K562 (cell line): ENCODE measurements around the gene CPED1. TPM values are rescaled to one million over a fixed set of nuclear protein-coding genes. Genes with fewer than 3 reads are reported as not detected.

Experiments used
- BMI1 ChIP-seq: fragments of 150-350 bp; IDR thresholded peaks from 2 replicates; pipeline ENCODE4 v1.6.1; 2014; ENCODE audit warnings: low read length
- FOXK1 ChIP-seq: sonication (generic); formaldehyde crosslinking; IDR thresholded peaks from 2 replicates; pipeline ENCODE4 v1.8.0; 2022; ENCODE audit warnings: missing genetic modification reagents, mild to moderate bottlenecking, borderline replicate concordance
- GTF2F1 ChIP-seq: IDR thresholded peaks from 2 replicates; pipeline ENCODE4 v1.6.1; 2011; ENCODE audit warnings: low read depth, low read length, improper control_type of control experiment
- MECOM ChIP-seq: fragments of 250-450 bp; sonication (Bioruptor Pico); IDR thresholded peaks from 2 replicates; pipeline ENCODE4 v1.8.0; 2022; ENCODE audit warnings: inconsistent platforms
- NFE2 ChIP-seq: IDR thresholded peaks from 2 replicates; pipeline ENCODE4 v1.6.1; 2014; ENCODE audit warnings: antibody characterized with exemption, low read depth
- PRMT5 ChIP-seq: sonication (generic); formaldehyde crosslinking; IDR thresholded peaks from 2 replicates; pipeline ENCODE4 v1.5.0; 2020; ENCODE audit warnings: missing genetic modification reagents
- PTTG1 ChIP-seq: fragments of 450-650 bp; IDR thresholded peaks from 2 replicates; pipeline ENCODE4 v1.6.1; 2016; ENCODE audit warnings: low read depth, mild to moderate bottlenecking, missing genetic modification characterization, missing compliant biosample characterization
- SNIP1 ChIP-seq: fragments of 450-650 bp; IDR thresholded peaks from 2 replicates; pipeline ENCODE4 v1.7.1; 2017; ENCODE audit warnings: low read depth, mild to moderate bottlenecking
- SP2 ChIP-seq: IDR thresholded peaks from 2 replicates; pipeline ENCODE4 v1.6.1; 2011; ENCODE audit warnings: mild to moderate bottlenecking, low read depth, low read length, moderate library complexity; ENCODE audit not compliant: poor library complexity, severe bottlenecking; ENCODE audit errors: extremely low read depth
- TCF7 ChIP-seq: sonication (generic); IDR thresholded peaks from 2 replicates; pipeline ENCODE4 v1.6.1; 2016; ENCODE audit warnings: antibody characterized with exemption, borderline replicate concordance
- ZNF41 ChIP-seq: fragments of 250-450 bp; sonication (Bioruptor Pico); conservative IDR thresholded peaks from 2 replicates; pipeline ENCODE4 v1.4.0; 2020; ENCODE audit warnings: mild to moderate bottlenecking
- ZNF668 ChIP-seq: fragments of 250-450 bp; sonication (Bioruptor Pico); IDR thresholded peaks from 2 replicates; pipeline ENCODE4 v1.8.0; 2022; ENCODE audit warnings: mild to moderate bottlenecking, inconsistent platforms
- polyA plus RNA-seq, 8 experiments: library from polyadenylated mRNA; depleted of rRNA in 4 of 8; stranded (reverse) in 5 of 8; unstranded in 3 of 8; fragments of >200 nt; fragmentation: Nextera tagmentation in 2 of 8; fragmentation: Illumina TruSeq in 1 of 8; extraction: Ambion mirVana in 2 of 8; extraction: Trizol in 1 of 8; gene quantifications; 2 replicates each; pipeline versions ENCODE4 v1.2.1 to v1.2.3, GENCODE V29; 2011 to 2014; ENCODE audit warnings: inconsistent platforms in 1 of 8, missing spikeins in 1 of 8
- total RNA-seq, 7 experiments: library from RNA; depleted of rRNA in 6 of 7; stranded (reverse); fragments of >200 nt in 6 of 7; fragmentation: Illumina TruSeq in 2 of 7; extraction: Trizol in 2 of 7; gene quantifications; 2 replicates each; pipeline versions ENCODE4 v1.2.1 to v1.2.3, GENCODE V29; 2011 to 2021; ENCODE audit warnings: low replicate concordance in 1 of 7
- TF ChIP-seq, protein P1 (sequence below): sonication (generic); formaldehyde crosslinking; IDR thresholded peaks from 2 replicates; pipeline ENCODE4 v1.5.0; 2020; ENCODE audit warnings: missing genetic modification reagents
- TF ChIP-seq, protein P2 (sequence below): sonication (generic); formaldehyde crosslinking; IDR thresholded peaks from 2 replicates; pipeline ENCODE4 v1.8.1; 2023; ENCODE audit warnings: mild to moderate bottlenecking, missing genetic modification reagents
- TF ChIP-seq, protein P3 (sequence below): sonication (generic); formaldehyde crosslinking; IDR thresholded peaks from 2 replicates; pipeline ENCODE4 v1.8.1; 2023; ENCODE audit warnings: missing genetic modification reagents, mild to moderate bottlenecking, borderline replicate concordance
- TF ChIP-seq, protein P4 (sequence below): fragments of 150-350 bp; IDR thresholded peaks from 2 replicates; pipeline ENCODE4 v1.6.1; 2014; ENCODE audit warnings: low read depth, mild to moderate bottlenecking, low read length, borderline replicate concordance

CPED1 gene
- total and polyA plus RNA-seq, 9 of the 15 experiments (the other 6 are each of a cell fraction or from before 2014, with no cell fraction given) = 195 to 393 (median 290) TPM

DNA sequence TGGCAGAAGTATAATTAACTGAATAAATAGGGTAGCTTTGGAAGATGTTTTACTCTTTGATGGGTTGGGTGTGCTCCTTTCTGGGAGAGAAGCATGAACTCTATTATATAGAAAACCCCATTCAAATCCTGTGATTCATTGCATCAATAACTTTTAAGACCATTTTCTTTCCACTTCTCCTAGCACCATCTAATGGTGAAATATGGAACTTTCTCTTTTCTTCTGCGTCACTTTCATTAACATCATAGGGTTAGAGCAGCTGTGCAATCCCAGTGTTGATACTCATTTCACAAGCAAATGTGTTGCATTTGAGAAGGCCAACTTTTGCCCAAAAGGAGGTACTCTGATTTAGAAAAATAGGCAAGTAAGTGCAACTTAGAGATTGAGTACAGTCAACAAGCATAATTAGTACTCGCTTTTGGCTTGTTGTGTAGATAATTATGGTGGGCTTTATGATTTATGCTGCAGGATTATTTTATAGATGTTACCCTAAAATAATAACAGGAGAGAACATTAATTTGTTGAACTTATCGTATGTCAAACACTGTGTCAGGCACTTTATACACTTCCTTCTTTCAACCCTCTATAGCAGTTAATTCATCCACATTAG, 92.9 kb downstream of the CPED1 start (continued):
- TF ChIP-seq, protein P1, sequence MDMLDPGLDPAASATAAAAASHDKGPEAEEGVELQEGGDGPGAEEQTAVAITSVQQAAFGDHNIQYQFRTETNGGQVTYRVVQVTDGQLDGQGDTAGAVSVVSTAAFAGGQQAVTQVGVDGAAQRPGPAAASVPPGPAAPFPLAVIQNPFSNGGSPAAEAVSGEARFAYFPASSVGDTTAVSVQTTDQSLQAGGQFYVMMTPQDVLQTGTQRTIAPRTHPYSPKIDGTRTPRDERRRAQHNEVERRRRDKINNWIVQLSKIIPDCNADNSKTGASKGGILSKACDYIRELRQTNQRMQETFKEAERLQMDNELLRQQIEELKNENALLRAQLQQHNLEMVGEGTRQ (CRISPR knock-in tag) = no peak
- TF ChIP-seq, protein P2, sequence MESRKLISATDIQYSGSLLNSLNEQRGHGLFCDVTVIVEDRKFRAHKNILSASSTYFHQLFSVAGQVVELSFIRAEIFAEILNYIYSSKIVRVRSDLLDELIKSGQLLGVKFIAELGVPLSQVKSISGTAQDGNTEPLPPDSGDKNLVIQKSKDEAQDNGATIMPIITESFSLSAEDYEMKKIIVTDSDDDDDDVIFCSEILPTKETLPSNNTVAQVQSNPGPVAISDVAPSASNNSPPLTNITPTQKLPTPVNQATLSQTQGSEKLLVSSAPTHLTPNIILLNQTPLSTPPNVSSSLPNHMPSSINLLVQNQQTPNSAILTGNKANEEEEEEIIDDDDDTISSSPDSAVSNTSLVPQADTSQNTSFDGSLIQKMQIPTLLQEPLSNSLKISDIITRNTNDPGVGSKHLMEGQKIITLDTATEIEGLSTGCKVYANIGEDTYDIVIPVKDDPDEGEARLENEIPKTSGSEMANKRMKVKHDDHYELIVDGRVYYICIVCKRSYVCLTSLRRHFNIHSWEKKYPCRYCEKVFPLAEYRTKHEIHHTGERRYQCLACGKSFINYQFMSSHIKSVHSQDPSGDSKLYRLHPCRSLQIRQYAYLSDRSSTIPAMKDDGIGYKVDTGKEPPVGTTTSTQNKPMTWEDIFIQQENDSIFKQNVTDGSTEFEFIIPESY (CRISPR knock-in tag) = no peak
- TF ChIP-seq NFE2 (peak; percentile 34; the same call in 1 of the 2 replicates), PTTG1 (tag) (no peak), ZNF41 (CRISPR knock-in tag) (no peak), PRMT5 (CRISPR knock-in tag) (no peak), GTF2F1 (no peak), SP2 (no peak), ZNF668 (CRISPR knock-in tag) (no peak), SNIP1 (no peak), MECOM (CRISPR knock-in tag) (peak; percentile 28; the same call in 1 of the 2 replicates), TCF7 (no peak), BMI1 (no peak), FOXK1 (CRISPR knock-in tag) (no peak)
- TF ChIP-seq, protein P3, sequence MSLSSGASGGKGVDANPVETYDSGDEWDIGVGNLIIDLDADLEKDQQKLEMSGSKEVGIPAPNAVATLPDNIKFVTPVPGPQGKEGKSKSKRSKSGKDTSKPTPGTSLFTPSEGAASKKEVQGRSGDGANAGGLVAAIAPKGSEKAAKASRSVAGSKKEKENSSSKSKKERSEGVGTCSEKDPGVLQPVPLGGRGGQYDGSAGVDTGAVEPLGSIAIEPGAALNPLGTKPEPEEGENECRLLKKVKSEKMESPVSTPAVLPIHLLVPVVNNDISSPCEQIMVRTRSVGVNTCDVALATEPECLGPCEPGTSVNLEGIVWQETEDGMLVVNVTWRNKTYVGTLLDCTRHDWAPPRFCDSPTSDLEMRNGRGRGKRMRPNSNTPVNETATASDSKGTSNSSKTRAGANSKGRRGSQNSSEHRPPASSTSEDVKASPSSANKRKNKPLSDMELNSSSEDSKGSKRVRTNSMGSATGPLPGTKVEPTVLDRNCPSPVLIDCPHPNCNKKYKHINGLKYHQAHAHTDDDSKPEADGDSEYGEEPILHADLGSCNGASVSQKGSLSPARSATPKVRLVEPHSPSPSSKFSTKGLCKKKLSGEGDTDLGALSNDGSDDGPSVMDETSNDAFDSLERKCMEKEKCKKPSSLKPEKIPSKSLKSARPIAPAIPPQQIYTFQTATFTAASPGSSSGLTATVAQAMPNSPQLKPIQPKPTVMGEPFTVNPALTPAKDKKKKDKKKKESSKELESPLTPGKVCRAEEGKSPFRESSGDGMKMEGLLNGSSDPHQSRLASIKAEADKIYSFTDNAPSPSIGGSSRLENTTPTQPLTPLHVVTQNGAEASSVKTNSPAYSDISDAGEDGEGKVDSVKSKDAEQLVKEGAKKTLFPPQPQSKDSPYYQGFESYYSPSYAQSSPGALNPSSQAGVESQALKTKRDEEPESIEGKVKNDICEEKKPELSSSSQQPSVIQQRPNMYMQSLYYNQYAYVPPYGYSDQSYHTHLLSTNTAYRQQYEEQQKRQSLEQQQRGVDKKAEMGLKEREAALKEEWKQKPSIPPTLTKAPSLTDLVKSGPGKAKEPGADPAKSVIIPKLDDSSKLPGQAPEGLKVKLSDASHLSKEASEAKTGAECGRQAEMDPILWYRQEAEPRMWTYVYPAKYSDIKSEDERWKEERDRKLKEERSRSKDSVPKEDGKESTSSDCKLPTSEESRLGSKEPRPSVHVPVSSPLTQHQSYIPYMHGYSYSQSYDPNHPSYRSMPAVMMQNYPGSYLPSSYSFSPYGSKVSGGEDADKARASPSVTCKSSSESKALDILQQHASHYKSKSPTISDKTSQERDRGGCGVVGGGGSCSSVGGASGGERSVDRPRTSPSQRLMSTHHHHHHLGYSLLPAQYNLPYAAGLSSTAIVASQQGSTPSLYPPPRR (CRISPR knock-in tag) = no peak
- TF ChIP-seq, protein P4, sequence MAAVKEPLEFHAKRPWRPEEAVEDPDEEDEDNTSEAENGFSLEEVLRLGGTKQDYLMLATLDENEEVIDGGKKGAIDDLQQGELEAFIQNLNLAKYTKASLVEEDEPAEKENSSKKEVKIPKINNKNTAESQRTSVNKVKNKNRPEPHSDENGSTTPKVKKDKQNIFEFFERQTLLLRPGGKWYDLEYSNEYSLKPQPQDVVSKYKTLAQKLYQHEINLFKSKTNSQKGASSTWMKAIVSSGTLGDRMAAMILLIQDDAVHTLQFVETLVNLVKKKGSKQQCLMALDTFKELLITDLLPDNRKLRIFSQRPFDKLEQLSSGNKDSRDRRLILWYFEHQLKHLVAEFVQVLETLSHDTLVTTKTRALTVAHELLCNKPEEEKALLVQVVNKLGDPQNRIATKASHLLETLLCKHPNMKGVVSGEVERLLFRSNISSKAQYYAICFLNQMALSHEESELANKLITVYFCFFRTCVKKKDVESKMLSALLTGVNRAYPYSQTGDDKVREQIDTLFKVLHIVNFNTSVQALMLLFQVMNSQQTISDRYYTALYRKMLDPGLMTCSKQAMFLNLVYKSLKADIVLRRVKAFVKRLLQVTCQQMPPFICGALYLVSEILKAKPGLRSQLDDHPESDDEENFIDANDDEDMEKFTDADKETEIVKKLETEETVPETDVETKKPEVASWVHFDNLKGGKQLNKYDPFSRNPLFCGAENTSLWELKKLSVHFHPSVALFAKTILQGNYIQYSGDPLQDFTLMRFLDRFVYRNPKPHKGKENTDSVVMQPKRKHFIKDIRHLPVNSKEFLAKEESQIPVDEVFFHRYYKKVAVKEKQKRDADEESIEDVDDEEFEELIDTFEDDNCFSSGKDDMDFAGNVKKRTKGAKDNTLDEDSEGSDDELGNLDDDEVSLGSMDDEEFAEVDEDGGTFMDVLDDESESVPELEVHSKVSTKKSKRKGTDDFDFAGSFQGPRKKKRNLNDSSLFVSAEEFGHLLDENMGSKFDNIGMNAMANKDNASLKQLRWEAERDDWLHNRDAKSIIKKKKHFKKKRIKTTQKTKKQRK = no peak
